Activated CD8-positive, alpha-beta T cell treated with anti-CD3 and anti-CD28 coated beads for 36 hours (primary cell): ENCODE measurements around the gene SF3B5. TPM values are rescaled to one million over a fixed set of nuclear protein-coding genes. Genes with fewer than 3 reads are reported as not detected.

Experiments used
- ATAC-seq: fragments of 200-7000 bp; cut with Tn5 transposase; one replicate; pipeline ENCODE4 v1.10.0; 2021; ENCODE audit warnings: mild to moderate bottlenecking, moderate library complexity
- CTCF ChIA-PET: fragments of 350-600 bp; sonication (Branson Sonifier 250); formaldehyde crosslinking; loops from one replicate; lab custom pipeline; 2021; ENCODE audit warnings: antibody characterized with exemption; lab: Charles Lee
- POLR2A ChIA-PET: fragments of 350-600 bp; sonication (Branson Sonifier 250); formaldehyde crosslinking; loops from one replicate; lab custom pipeline; 2021; ENCODE audit warnings: antibody characterized with exemption; lab: Charles Lee
- DNase-seq: peaks from one replicate; pipeline ENCODE4 v3.0.0-alpha.2; 2020
- H3K27ac Mint-ChIP-seq: one replicate; pipeline ENCODE4 v1.8.0; 2021; ENCODE audit warnings: mild to moderate bottlenecking, mixed read lengths
- H3K27me3 Mint-ChIP-seq: one replicate; pipeline ENCODE4 v1.8.0; 2021; ENCODE audit warnings: mixed read lengths
- H3K36me3 Mint-ChIP-seq: one replicate; pipeline ENCODE4 v1.8.0; 2021; ENCODE audit warnings: low read depth, mixed read lengths
- H3K4me1 Mint-ChIP-seq: one replicate; pipeline ENCODE4 v1.8.0; 2021; ENCODE audit warnings: low read depth, mixed read lengths
- H3K4me3 Mint-ChIP-seq: one replicate; pipeline ENCODE4 v1.8.0; 2021; ENCODE audit warnings: mild to moderate bottlenecking, moderate library complexity, mixed read lengths
- H3K9me3 Mint-ChIP-seq: one replicate; pipeline ENCODE4 v1.8.0; 2021; ENCODE audit warnings: mixed read lengths
- CTCF ChIP-seq: fragments of 200-600 bp; IDR thresholded peaks from one replicate; pipeline ENCODE4 v1.8.0; 2022; ENCODE audit warnings: antibody characterized with exemption, mild to moderate bottlenecking
- intact Hi-C: fragments of 100-400 bp; cut with micrococcal nuclease; formaldehyde crosslinking; loops from one replicate; pipeline ENCODE4 v1.10.0; 2022
- total RNA-seq, 2 experiments: library from RNA; stranded (reverse); gene quantifications; one replicate each; pipeline ENCODE4 v1.2.3, GENCODE V29; 2021

SF3B5 gene
- total RNA-seq, 2 experiments from 2014 or later = 207 to 210 TPM

GRCh38 chr6:144127097-144127496, 31.7 kb upstream of the SF3B5 start:
- Mint-ChIP-seq H3K4me1 (peaks cover 26% of the 10 kb centered on the region), H3K9me3 (no peaks in the 10 kb centered on the region), H3K27ac (no peak overlapping the region), H3K4me3 (no peak overlapping the region), H3K36me3 (no peaks in the 10 kb centered on the region), H3K27me3 (no peaks in the 10 kb centered on the region)
- TF ChIP-seq CTCF = no peak
- DNase-seq = no peak
- POLR2A ChIA-PET = no interaction called here
- intact Hi-C loops = no loop called here
- no peak for ATAC-seq
- CTCF ChIA-PET = interaction anchor here (1.2 kb wide), 1 partner anchor 24 kb away, joined by 4 read pairs; no protein-coding TSS in a partner anchor

GRCh38 chr6:144123836-144124235, 28.5 kb upstream of the SF3B5 start:
- Mint-ChIP-seq H3K9me3 (no peaks in the 10 kb centered on the region), H3K36me3 (no peaks in the 10 kb centered on the region), H3K27ac (no peak overlapping the region), H3K4me1 (no peaks in the 10 kb centered on the region), H3K4me3 (no peak overlapping the region), H3K27me3 (no peaks in the 10 kb centered on the region)
- ATAC-seq (no peak), DNase-seq (no peak)
- POLR2A ChIA-PET = no interaction called here
- CTCF ChIA-PET = interaction anchor here (0.9 to 2.5 kb wide), 6 partner anchors 16 to 99 kb away, joined by 3 to 7 read pairs (median 4); no protein-coding TSS in a partner anchor
- TF ChIP-seq CTCF = no peak
- intact Hi-C loops = no loop called here

- no peaks in the 10 kb centered on the region for H3K9me3 Mint-ChIP-seq
- POLR2A ChIA-PET = no interaction called here
- H3K4me1 Mint-ChIP-seq = no peaks in the 10 kb centered on the region
- CTCF ChIA-PET = interaction anchor here (0.9 to 2.5 kb wide), 6 partner anchors 15 to 99 kb away, joined by 3 to 7 read pairs (median 4); no protein-coding TSS in a partner anchor
- intact Hi-C loops = no loop called here
- no peak overlapping the region for H3K4me3 Mint-ChIP-seq
- ATAC-seq (no peak), DNase-seq (no peak)
- no peak for TF ChIP-seq CTCF
- H3K27me3 Mint-ChIP-seq = no peaks in the 10 kb centered on the region
- H3K27ac Mint-ChIP-seq = no peak overlapping the region
- no peaks in the 10 kb centered on the region for H3K36me3 Mint-ChIP-seq
Observed at GRCh38 chr6:144123421-144123820, 28.0 kb upstream of the SF3B5 start.

- ChIA-PET CTCF (interaction anchor here (0.9 to 2.5 kb wide), 6 partner anchors 15 to 100 kb away, joined by 3 to 7 read pairs (median 4); no protein-coding TSS in a partner anchor), POLR2A (no interaction called here)
- intact Hi-C loops = no loop called here
- H3K36me3 Mint-ChIP-seq = no peaks in the 10 kb centered on the region
- H3K9me3 Mint-ChIP-seq = no peaks in the 10 kb centered on the region
- ATAC-seq = no peak
- no peak overlapping the region for H3K4me3 Mint-ChIP-seq
- H3K27me3 Mint-ChIP-seq = no peaks in the 10 kb centered on the region
- H3K4me1 Mint-ChIP-seq = no peaks in the 10 kb centered on the region
- DNase-seq = no peak
- H3K27ac Mint-ChIP-seq = no peak overlapping the region
- TF ChIP-seq CTCF = no peak
Observed at GRCh38 chr6:144122861-144123260, 27.5 kb upstream of the SF3B5 start.

GRCh38 chr6:144119376-144119775, 24.0 kb upstream of the SF3B5 start:
- TF ChIP-seq CTCF = no peak
- ChIA-PET POLR2A (no interaction called here), CTCF (no interaction called here)
- intact Hi-C loops = no loop called here
- H3K9me3 Mint-ChIP-seq = no peaks in the 10 kb centered on the region
- H3K36me3 Mint-ChIP-seq = no peaks in the 10 kb centered on the region
- H3K27me3 Mint-ChIP-seq = peaks cover 2% of the 10 kb centered on the region
- no peak for DNase-seq
- ATAC-seq = no peak
- H3K27ac Mint-ChIP-seq = no peak overlapping the region
- H3K4me3 Mint-ChIP-seq = no peak overlapping the region
- no peaks in the 10 kb centered on the region for H3K4me1 Mint-ChIP-seq
